HepG2 (cell line): ENCODE data around the gene FRMD6. TPM values are rescaled to one million over a fixed set of nuclear protein-coding genes. Genes with fewer than 3 reads are reported as not detected.
A peak's percentile ranks its signal among the peaks of the same experiment; 100 is the strongest.

Source experiments
- CCAR2 ChIP-seq: fragments of 200-400 bp; formaldehyde crosslinking; optimal IDR thresholded peaks from 2 replicates; pipeline ENCODE3; 2018; ENCODE audit warnings: low read depth, mild to moderate bottlenecking, low read length, moderate library complexity
- CEBPB ChIP-seq: IDR thresholded peaks from 2 replicates; pipeline ENCODE4 v1.6.1; 2011; ENCODE audit warnings: low read depth, low read length, improper control_type of control experiment, borderline replicate concordance
- CEBPG ChIP-seq: IDR thresholded peaks from 2 replicates; pipeline ENCODE4 v1.6.1; 2016
- ERF ChIP-seq: IDR thresholded peaks from 2 replicates; pipeline ENCODE4 v1.6.1; 2018; ENCODE audit warnings: missing biosample characterization, missing genetic modification reagents
- FOXA3 ChIP-seq: IDR thresholded peaks from 2 replicates; pipeline ENCODE4 v1.6.1; 2016; ENCODE audit warnings: missing genetic modification reagents, missing compliant biosample characterization
- HMG20A ChIP-seq: IDR thresholded peaks from 2 replicates; pipeline ENCODE4 v1.6.1; 2016; ENCODE audit warnings: borderline replicate concordance
- MAF1 ChIP-seq: sonication (generic); formaldehyde crosslinking; IDR thresholded peaks from 2 replicates; pipeline ENCODE4 v1.5.0; 2020; ENCODE audit warnings: missing genetic modification reagents, borderline replicate concordance
- MED13 ChIP-seq: sonication (generic); formaldehyde crosslinking; IDR thresholded peaks from 2 replicates; pipeline ENCODE4 v1.5.0; 2020; ENCODE audit warnings: missing genetic modification reagents
- NCOA2 ChIP-seq: sonication (generic); formaldehyde crosslinking; IDR thresholded peaks from 2 replicates; pipeline ENCODE4 v1.8.0; 2022; ENCODE audit warnings: inconsistent platforms
- NCOR1 ChIP-seq: fragments of 200-600 bp; sonication (generic); IDR thresholded peaks from 2 replicates; pipeline ENCODE4 v1.7.0; 2017; ENCODE audit warnings: antibody characterized with exemption, low read length, borderline replicate concordance
- PRMT3 ChIP-seq: sonication (generic); formaldehyde crosslinking; IDR thresholded peaks from 2 replicates; pipeline ENCODE4 v1.8.1; 2022; ENCODE audit warnings: low read depth, mild to moderate bottlenecking, moderate library complexity, missing genetic modification reagents, borderline replicate concordance
- SOX5 ChIP-seq: IDR thresholded peaks from 2 replicates; pipeline ENCODE4 v1.6.1; 2016; ENCODE audit warnings: borderline replicate concordance
- SOX6 ChIP-seq, 2 experiments: fragments of 450-650 bp in 1 of 2; sonication (generic) in 1 of 2; formaldehyde crosslinking in 1 of 2; IDR thresholded peaks; 2 replicates each; pipeline versions ENCODE4 v1.4.0 to v1.6.1; 2017 to 2020; ENCODE audit warnings: antibody characterized with exemption in 1 of 2, mild to moderate bottlenecking in 1 of 2, missing genetic modification reagents in 1 of 2
- SP5 ChIP-seq: IDR thresholded peaks from 2 replicates; pipeline ENCODE4 v1.6.1; 2016; ENCODE audit warnings: low read depth, borderline replicate concordance
- ZNF841 ChIP-seq: sonication (generic); formaldehyde crosslinking; IDR thresholded peaks from 2 replicates; pipeline ENCODE4 v1.8.1; 2023; ENCODE audit warnings: missing genetic modification reagents, borderline replicate concordance
- polyA plus RNA-seq, 8 experiments: library from polyadenylated mRNA; depleted of rRNA in 3 of 8; stranded (reverse) in 7 of 8; unstranded in 1 of 8; fragments of >200 nt; fragmentation: Illumina TruSeq in 4 of 8; extraction: Trizol in 4 of 8; gene quantifications; 2 replicates each; pipeline versions ENCODE4 v1.2.1 to v1.2.3, GENCODE V29; 2011 to 2016; ENCODE audit warnings: low read depth in 4 of 8, missing spikeins in 1 of 8, mixed read lengths in 1 of 8; ENCODE audit not compliant: insufficient read depth in 1 of 8
- total RNA-seq, 5 experiments: library from RNA; depleted of rRNA; stranded (reverse); fragments of >200 nt; fragmentation: Illumina TruSeq; extraction: Trizol; gene quantifications; 2 replicates each; pipeline ENCODE4 v1.2.3, GENCODE V29; 2016; ENCODE audit warnings: low read depth in 1 of 5
- TF ChIP-seq, protein P1 (sequence below): sonication (generic); formaldehyde crosslinking; IDR thresholded peaks from 2 replicates; pipeline ENCODE4 v1.5.0; 2020; ENCODE audit warnings: mild to moderate bottlenecking, missing genetic modification reagents, borderline replicate concordance
- TF ChIP-seq, protein P2 (sequence below): IDR thresholded peaks from 2 replicates; pipeline ENCODE4 v1.4.0; 2020; ENCODE audit warnings: mild to moderate bottlenecking, missing genetic modification reagents
- TF ChIP-seq, protein P3 (sequence below): sonication (generic); formaldehyde crosslinking; IDR thresholded peaks from 2 replicates; pipeline ENCODE4 v1.4.0; 2020; ENCODE audit warnings: missing genetic modification reagents
- TF ChIP-seq, protein P4 (sequence below): sonication (generic); formaldehyde crosslinking; IDR thresholded peaks from 2 replicates; pipeline ENCODE4 v1.5.0; 2020; ENCODE audit warnings: mild to moderate bottlenecking, low read depth, missing genetic modification reagents, borderline replicate concordance
- TF ChIP-seq, protein P5 (sequence below): sonication (generic); formaldehyde crosslinking; IDR thresholded peaks from 2 replicates; pipeline ENCODE4 v1.8.1; 2022; ENCODE audit warnings: mild to moderate bottlenecking, missing genetic modification reagents

FRMD6 gene
- total and polyA plus RNA-seq, 2 of the 13 experiments (the other 11 are each of a cell fraction or from before 2014, with no cell fraction given), result 2.4 to 5.4 TPM

DNA sequence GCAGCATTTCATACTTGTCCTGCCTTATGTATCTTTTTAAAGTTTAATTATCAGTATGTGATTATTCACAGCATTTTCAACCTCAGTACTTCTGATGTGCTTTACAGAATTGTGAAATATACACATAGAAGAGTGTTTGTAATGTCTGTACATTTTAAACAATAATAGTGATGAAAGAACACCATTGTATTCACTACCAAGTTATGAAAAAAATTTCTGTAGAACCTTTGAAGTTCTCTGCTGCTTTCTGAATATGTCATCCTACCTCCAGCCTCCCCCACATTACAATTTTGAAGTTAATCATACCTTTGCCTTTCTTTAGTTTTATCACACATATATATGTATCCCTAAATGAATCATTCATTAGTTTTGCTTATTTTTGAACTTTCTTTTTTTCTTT is 24.8 kb downstream of the FRMD6 start (continued):
- TF ChIP-seq, protein P1, sequence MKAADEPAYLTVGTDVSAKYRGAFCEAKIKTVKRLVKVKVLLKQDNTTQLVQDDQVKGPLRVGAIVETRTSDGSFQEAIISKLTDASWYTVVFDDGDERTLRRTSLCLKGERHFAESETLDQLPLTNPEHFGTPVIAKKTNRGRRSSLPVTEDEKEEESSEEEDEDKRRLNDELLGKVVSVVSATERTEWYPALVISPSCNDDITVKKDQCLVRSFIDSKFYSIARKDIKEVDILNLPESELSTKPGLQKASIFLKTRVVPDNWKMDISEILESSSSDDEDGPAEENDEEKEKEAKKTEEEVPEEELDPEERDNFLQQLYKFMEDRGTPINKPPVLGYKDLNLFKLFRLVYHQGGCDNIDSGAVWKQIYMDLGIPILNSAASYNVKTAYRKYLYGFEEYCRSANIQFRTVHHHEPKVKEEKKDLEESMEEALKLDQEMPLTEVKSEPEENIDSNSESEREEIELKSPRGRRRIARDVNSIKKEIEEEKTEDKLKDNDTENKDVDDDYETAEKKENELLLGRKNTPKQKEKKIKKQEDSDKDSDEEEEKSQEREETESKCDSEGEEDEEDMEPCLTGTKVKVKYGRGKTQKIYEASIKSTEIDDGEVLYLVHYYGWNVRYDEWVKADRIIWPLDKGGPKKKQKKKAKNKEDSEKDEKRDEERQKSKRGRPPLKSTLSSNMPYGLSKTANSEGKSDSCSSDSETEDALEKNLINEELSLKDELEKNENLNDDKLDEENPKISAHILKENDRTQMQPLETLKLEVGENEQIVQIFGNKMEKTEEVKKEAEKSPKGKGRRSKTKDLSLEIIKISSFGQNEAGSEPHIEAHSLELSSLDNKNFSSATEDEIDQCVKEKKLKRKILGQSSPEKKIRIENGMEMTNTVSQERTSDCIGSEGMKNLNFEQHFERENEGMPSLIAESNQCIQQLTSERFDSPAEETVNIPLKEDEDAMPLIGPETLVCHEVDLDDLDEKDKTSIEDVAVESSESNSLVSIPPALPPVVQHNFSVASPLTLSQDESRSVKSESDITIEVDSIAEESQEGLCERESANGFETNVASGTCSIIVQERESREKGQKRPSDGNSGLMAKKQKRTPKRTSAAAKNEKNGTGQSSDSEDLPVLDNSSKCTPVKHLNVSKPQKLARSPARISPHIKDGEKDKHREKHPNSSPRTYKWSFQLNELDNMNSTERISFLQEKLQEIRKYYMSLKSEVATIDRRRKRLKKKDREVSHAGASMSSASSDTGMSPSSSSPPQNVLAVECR (CRISPR knock-in tag), result no peak
- TF ChIP-seq, protein P2, sequence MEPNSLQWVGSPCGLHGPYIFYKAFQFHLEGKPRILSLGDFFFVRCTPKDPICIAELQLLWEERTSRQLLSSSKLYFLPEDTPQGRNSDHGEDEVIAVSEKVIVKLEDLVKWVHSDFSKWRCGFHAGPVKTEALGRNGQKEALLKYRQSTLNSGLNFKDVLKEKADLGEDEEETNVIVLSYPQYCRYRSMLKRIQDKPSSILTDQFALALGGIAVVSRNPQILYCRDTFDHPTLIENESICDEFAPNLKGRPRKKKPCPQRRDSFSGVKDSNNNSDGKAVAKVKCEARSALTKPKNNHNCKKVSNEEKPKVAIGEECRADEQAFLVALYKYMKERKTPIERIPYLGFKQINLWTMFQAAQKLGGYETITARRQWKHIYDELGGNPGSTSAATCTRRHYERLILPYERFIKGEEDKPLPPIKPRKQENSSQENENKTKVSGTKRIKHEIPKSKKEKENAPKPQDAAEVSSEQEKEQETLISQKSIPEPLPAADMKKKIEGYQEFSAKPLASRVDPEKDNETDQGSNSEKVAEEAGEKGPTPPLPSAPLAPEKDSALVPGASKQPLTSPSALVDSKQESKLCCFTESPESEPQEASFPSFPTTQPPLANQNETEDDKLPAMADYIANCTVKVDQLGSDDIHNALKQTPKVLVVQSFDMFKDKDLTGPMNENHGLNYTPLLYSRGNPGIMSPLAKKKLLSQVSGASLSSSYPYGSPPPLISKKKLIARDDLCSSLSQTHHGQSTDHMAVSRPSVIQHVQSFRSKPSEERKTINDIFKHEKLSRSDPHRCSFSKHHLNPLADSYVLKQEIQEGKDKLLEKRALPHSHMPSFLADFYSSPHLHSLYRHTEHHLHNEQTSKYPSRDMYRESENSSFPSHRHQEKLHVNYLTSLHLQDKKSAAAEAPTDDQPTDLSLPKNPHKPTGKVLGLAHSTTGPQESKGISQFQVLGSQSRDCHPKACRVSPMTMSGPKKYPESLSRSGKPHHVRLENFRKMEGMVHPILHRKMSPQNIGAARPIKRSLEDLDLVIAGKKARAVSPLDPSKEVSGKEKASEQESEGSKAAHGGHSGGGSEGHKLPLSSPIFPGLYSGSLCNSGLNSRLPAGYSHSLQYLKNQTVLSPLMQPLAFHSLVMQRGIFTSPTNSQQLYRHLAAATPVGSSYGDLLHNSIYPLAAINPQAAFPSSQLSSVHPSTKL (CRISPR knock-in tag), result peak; percentile 64; the same call in 1 of the 2 replicates
- TF ChIP-seq SOX5 (CRISPR knock-in tag) (peak; percentile 80; the same call in 1 of the 2 replicates), CEBPB (peak; percentile 71), FOXA3 (CRISPR knock-in tag) (peak; percentile 52; the same call in 1 of the 2 replicates), ERF (no peak), NCOR1 (0 out of 2 replicates have a peak, but pooled peaks have one; percentile 24), MED13 (no peak), MAF1 (CRISPR knock-in tag) (no peak), CCAR2 (no peak), CEBPG (peak; percentile 66), ZNF841 (CRISPR knock-in tag) (no peak), HMG20A (CRISPR knock-in tag) (peak; percentile 49; the same call in 1 of the 2 replicates), NCOA2 (CRISPR knock-in tag) (0 out of 2 replicates have a peak, but pooled peaks have one; percentile 34), SP5 (CRISPR knock-in tag) (no peak), PRMT3 (CRISPR knock-in tag) (no peak), SOX6 (IDR thresholded peaks at IDR 0.05) (no peak), SOX6 (CRISPR knock-in tag; IDR thresholded peaks at IDR 0.05) (peak; percentile 56; the same call in 1 of the 2 replicates)
- TF ChIP-seq, protein P3, sequence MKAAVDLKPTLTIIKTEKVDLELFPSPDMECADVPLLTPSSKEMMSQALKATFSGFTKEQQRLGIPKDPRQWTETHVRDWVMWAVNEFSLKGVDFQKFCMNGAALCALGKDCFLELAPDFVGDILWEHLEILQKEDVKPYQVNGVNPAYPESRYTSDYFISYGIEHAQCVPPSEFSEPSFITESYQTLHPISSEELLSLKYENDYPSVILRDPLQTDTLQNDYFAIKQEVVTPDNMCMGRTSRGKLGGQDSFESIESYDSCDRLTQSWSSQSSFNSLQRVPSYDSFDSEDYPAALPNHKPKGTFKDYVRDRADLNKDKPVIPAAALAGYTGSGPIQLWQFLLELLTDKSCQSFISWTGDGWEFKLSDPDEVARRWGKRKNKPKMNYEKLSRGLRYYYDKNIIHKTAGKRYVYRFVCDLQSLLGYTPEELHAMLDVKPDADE (CRISPR knock-in tag), result no peak
- TF ChIP-seq, protein P4, sequence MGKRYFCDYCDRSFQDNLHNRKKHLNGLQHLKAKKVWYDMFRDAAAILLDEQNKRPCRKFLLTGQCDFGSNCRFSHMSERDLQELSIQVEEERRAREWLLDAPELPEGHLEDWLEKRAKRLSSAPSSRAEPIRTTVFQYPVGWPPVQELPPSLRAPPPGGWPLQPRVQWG (CRISPR knock-in tag), result no peak
- TF ChIP-seq, protein P5, sequence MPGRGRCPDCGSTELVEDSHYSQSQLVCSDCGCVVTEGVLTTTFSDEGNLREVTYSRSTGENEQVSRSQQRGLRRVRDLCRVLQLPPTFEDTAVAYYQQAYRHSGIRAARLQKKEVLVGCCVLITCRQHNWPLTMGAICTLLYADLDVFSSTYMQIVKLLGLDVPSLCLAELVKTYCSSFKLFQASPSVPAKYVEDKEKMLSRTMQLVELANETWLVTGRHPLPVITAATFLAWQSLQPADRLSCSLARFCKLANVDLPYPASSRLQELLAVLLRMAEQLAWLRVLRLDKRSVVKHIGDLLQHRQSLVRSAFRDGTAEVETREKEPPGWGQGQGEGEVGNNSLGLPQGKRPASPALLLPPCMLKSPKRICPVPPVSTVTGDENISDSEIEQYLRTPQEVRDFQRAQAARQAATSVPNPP, result no peak
